ENCODE results near the gene HOXA7.

HOXA7 gene

DNA sequence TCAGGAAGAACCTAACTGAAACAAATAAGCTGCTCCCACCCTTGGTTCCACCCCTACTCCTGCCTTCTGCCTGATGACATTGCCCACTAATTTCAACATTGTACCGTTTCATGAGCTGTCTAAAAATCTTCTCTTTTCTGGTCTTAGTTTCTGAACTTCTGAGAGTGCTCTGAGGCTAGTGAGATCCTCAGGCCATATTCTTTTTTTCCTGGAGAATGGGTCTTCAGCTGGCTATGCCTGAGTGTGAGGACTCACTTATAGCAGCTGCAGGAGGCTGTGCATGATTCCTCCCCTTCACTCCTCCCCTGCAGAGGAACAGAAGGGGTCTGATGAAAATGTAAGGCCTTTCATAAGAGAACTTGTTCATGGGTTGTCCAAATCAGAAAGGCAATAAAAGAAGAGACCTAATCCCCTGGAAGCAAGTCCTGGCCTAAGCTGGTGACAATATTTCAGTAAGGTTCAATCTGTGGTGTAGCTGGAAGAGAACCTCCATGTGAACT is 37.0 kb downstream of the HOXA7 start:
- no peak for DNase-seq (ENCODE audit: low read depth in 2 of 2)

DNA sequence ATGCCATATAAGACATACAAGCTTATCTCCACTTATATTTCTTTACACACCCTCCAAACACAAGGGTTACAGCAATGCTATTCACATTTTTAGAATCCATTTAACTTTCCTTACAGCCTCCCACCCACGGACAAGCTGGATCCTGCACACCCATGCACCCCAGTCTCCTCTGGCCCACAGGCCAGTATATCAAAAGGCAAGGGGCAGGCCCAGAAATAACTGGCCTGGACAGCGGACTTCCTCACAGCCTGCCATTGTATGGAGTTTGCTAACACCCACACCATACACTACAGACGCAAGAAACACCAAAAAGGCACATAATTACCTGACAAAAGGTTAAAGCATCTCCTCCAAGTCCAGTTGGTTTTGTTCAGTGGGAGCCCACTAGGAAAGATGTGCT is 37.9 kb downstream of the HOXA7 start:
- no peak for DNase-seq (ENCODE audit: low read depth in 2 of 2)

DNA sequence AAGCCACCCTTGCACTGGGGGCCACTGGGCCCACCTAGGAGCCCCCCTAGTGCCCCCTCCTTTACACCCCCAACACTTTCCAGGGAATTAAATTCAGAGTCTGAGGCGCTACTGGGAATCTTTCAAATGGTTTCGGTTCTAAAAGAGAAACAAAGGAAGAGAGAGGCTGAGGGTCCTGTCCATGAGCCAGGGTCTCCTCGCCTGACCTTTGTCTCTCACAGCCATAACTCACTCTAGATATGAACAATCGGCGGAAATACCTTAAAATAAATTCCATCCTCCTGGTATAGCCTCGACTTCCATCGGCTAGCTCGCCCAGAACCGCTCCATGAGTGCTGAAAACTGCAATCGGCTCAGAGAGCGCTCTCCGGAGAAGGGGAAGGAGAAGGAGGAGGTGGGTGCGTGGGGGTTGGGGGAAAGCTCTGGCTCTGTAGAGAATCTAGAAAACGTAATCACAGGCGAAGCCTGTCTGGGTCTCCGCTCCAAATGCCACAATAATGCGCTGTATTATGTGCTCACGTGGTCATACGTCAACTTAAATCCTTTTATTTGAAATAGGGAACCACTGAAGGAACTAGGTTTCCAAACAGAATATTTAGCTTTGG is 38.5 kb downstream of the HOXA7 start:
- no peak for DNase-seq (ENCODE audit: low read depth in 2 of 2)

DNA sequence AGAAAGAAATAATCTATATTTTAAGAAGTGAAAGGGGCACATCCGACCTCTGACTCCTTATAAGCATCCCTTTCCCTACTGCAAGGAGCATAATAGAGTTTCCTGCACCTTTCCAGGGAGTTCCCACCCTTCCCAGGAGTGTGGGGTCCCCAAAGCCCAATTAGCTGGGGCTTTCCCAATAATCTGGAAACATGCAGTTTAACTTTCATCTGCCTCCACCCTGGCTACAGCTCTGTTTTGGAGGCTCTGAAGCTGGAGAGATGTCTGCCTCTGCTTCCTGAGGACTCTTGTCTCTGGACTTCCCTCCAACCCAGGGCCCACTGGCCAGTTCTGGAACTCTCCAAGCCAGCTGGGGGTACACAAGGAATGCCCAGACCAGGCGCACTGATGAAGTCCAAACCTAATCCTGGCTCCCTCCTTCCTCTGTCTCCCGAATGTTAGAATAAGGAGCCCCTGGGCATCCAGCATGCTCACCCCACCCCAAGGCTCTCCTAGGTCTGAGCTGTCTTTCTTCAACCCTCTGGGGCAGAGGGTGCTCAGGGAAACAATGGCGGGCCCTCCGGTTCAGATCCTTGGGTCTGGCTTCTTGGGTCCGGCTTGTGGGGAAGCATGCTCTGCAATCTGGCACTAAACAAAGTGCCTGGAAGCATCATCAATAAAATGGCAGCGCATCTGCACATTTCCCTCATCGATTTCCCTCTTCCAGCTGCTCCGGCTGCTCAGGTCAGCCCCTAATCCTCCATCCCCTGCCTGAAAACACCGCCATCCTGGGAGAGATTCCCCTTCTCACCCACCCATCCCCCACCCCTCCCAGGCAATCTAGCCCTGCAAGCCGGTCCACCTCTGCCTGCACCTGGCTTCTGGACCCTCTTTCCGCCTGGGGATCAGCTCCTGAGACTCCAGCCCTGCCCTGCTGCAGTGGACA is 39.3 kb downstream of the HOXA7 start:
- DNase-seq (ENCODE audit: low read depth in 2 of 2): no peak

DNA sequence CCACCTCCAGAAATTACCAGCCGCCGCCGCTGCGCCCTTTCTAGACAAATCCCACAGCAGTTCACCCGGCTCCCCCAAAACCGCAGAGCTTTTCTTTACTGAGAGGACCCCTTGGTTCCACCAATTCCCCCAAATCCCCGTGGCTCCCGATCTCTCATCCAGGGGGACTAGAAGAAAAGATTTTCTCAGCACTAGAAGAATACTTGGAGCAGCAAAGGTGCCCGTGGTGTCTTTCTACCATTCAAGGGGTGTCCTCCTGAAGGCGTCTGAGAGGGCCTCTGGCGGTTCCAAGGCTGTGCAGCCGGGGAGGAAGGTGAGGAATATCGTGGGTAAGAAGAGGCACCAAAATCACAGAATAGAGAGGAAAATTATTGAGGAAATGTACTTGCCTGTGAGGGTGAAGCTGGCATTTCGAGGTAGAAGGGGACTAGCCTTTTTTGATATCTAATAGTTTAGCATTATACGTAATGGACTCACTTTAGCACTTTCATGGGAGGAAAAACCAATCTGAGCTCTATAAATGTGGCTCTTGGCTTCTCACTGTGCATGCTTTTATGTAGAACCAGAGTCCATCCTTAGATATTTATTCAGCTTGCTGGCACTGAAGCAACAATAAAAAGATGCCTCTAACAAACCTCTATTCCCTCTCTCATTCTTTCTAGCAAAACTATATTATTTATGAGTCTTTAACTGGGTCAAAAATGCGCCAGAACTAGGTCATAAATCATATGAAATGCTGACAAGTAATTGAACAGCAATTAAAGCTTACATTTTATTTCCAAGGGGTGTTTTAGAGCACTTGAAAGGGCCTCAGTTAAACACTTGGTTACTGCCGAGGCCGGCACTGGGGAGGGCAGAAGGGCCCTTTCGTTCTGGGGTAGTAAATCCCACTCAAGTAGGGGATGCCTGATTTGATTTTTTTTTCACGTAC is 40.2 kb downstream of the HOXA7 start:
- DNase-seq (ENCODE audit: low read depth in 2 of 2): no peak

DNA sequence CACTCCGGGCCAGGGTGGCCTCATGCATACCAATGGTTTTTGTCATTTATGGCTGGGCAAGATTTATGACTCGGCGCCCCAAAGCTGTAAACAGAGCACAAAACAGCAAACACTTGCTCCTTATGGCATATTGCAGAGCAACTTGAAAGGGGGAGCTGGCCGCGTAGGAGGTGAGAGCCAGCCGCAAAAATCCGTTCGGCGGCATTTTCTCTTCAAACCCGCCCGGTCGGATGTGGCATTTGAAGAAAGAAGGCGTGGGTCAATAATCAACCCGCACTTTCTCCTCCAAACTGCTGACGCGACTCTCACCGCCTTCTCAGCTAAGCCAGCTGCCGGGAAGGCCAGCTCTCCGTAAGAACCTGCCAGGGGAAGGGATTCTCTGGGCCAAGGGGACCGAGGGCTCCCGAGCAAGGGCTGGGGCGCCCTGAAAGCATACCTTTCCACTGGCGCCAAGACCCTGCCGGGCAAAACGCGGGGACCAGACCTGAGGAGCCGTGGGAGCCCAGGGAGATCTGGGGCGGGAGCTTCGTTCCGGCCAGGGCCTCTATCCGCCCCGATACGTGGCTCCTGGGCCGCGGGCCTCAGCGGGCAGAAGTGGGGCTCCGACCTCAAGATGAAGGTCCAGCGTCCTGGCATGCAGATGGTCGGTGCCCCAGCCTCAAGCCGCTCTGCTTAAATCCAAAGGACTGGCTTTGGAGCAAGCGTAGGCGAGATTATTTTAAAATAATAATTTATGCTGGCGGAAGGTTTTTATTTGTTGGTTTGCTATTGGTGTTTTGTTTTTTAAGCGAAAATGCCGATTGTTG is 41.1 kb downstream of the HOXA7 start:
- no peak for DNase-seq (ENCODE audit: low read depth in 2 of 2)

DNA sequence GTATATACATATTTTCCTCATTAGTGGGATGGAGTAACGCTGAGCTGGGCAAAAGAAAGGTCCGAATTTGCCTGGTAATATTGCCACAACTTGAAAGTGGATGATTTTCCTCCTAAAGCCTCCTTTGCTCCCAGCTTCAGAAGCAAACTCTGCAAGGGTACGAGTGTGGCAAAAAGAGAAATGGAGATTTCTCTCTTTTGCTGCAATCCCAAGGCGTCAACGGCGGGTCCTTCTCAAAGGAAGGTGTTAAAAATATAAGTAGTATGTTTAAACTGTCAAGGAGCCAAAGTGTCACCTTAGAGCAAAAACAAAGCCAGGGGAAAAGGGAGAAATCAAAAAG is 41.6 kb downstream of the HOXA7 start:
- no peak for DNase-seq (ENCODE audit: low read depth in 2 of 2)

DNA sequence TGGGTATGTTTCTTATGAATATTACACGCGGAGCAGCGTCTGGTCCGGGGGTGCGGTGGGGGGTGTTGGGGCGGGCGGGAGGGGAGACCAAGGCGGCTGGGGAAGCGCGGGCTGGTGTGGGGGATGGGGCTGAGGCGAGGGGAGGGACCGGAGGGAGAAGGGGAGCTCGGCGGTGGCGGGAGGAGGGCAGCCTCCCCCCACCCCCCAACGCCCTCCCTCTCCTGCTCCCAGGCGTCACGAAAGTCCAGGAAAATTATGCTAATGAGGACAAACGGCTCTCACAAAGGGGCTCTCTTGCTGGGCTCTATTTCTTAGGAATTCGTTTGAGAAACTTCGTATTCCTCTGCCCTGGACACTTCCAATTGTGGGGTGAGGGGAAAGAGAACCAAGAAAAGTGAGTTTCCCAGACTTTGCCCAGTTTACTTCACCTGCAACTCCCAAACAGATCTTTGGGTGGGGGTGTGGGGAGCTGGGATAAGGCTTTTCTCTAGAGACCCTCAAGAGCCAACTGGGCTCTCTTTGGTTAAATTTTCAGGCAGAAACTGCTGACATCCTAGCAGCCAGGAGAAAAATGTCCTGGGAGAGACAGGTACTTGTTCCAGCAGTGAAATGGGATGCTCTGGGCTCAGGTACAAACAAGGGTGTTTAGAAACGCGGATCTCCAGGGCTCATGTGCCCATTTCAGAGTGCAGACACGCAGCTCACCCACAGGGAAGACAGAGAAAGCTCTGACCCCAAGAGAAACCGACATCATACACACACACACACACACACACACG is 42.3 kb downstream of the HOXA7 start:
- no peak for DNase-seq (ENCODE audit: low read depth in 2 of 2)

DNA sequence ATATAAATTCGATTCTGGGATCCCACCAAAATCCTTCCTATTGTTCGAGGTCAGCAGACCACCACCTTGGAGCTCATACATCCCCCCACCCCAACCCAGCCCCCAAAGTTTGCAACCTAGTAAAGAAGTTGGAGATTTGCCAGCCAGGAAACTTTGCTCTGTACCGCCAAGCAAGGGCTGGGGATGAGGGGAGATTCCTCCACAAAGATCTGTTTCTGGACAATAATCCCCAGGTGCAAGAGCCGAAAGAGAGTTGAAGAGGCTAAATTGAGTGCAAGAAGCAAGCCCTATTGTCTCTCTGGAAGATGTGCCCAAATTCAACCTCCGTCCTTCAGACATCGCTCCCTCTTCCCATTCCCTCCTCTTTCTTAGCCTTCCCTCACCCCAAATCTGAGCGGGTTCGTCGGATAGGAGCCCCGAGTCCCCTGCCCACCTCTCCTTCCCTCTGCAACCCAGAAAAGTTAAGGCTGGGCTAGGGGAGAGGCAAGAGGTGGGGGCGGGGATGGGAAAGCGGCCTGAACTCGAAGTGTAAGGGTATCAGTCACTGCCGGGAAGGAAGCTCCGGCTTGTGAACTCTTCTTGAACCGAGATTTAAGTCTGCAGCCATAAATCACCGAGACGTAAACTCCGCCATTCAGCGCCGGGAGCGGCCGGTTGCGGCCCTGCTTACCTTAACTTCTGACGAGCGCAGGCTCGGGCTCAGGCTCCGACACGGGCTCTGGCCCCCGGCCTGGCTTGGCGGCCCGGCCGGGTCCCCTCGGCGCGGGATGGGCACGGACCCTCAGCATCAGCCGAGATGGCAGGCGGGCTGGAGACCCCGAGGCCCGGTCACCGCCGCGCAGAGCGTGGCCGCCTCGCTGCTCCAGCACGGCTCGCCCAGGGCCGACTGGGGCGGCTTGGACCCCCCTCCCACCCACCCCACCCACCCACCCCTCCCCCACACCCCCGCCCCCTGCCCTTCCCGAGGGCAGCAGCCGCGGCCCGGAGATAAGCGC is 43.2 kb downstream of the HOXA7 start:
- no peak for DNase-seq (ENCODE audit: low read depth in 2 of 2)

DNA sequence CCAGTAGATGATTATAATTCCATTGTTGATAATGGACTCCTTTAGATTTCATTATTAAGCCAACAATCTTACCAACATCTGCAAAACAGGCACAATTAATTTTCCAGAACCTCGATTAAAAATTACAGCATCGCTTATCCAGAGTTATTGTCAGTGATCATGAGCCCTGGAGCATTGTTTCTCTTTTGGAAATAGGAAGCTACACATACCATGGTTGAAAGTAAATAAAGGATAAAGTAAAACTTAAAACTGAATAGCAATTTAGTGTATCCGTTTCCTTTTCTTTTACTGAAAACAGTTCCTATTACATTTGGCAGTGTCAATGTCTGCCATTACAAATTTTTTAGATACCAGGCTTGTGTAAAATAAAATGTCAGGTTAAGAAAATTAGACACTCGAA is 44.1 kb downstream of the HOXA7 start:
- DNase-seq (ENCODE audit: low read depth in 2 of 2): no peak

DNA sequence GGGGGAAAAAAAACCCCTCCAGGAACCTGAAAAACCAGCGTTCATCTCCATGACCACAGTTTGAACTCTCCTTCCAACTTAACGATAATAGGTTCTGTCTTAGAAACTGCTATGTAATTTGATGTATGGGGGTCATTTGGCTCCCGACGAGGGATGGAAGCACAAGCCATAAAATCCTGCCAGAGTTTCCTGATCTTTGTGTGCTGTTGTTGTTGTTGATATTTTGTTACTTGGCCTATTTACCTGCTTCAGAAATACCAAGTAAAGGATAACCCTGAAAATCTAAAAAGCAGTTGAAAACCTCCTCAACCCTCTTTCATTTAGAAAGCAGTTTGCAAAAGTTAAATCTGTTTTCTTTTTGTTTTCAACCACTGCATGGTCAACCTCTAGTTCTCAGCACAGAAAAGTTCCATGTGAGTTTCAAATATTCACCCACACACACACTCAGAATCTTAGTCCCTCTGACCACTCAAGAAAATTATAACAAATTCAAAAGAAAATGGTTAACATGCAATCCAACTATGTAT is 44.7 kb downstream of the HOXA7 start:
- no peak for DNase-seq (ENCODE audit: low read depth in 2 of 2)

DNA sequence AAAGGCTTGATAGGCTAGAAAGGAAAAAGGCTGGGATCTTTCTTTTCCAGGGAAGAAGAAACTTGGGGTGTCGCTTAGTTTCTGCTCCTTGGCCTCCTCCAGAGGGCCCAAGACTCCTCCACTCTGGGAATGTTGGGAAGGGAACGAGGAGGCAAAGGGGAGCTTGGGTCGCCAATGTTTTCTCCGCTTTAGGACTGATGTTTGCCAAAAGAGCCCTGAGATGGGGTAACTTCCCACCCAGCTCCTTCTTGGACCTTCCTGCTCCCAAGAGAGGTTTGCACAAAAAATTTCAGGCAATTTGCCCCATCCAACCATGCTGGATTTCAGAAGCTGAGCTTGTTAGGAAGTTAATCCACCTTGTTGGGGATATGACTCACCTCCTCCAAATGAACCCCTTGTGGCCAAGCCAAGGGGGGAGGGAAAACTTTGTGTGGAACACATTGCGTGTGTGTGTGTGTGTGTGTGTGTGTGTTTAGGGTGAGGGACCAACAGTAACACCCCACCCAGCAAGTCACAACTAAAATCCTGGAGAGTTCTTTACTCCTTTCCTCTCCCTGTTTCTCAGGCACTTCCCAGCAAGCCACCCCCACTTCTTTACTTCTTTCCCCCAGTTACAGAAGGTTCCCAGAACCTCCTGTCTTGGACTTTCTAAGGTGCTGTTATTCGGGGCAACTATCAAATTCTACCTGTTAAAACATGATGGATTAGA is 45.3 kb downstream of the HOXA7 start:
- DNase-seq (ENCODE audit: low read depth in 2 of 2): no peak

DNA sequence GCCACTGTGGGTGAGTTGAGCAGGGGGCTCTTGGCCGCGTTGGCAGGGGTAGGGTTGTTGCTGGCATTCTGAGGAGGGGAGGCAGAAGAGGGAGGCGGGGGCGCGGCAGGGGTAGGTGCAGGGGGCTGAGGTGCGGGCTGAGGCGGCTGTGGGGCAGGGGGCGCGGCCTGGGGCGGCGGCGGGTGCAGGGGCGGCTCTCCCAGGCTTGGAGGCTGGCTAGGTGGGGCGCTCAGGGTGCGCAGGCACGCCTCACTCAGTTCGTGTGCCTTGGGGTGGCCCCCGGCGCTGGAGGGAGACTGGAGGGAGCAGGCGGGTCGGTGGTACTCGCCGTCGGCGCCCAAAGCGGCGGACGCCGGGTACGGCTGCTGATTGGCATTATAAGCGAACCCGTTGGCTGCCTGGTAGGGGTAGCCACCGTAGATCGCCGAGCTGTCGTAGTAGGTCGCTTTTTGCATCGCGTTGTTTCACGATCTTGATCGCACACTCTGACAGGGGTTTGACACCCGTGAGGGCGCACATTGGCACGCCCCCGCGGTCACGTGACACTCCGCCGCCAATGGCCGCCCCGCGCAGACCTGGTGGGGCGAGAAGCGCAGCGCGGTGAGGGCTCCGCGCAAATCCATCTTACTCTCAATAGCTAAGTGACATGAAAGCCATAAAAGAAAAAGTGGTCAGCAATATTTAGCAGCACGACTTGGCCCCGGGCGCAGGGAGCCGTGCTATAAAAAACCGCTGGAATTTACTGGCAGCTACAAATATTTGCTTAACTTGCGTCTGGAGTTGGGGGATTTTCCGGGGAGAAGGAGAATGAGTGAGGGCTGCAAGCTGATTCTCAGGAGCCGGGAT is 46.1 kb downstream of the HOXA7 start:
- DNase-seq (ENCODE audit: low read depth in 2 of 2): no peak

DNA sequence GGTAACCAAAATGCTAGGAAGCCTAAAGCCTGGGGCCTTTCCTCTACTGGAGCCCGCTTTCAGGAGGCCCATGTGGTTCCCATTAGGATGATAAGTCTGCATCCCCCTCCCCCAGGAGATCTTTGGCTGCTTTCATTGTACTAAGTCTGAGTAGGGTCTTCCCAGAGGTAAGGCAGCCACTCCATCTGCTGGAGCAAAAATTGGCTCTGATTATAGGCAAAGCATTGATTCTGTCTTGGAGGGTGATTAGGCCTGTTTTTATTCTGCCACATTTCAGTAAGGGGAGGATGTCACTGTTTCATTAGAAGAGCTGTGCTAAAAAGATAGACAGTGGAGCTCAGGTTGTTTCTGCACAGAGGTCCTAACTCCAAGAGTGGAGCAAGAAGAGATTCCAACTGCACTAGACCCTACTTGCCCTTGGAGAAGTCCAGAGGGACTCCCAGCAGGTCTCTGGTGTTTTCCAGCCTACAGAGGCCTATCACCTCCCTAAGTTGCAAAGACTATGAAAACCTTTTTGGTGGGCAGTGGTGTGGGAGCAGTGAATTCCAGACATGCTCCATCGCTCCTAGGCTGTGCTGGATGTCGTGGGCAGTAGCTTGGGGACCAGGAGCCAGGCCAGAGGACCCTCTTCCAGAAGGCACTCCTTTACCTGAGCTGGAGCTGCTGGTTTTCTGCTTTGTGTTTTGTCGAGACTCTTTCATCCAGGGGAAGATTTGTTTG is 46.8 kb downstream of the HOXA7 start:
- DNase-seq (ENCODE audit: low read depth in 2 of 2): no peak

DNA sequence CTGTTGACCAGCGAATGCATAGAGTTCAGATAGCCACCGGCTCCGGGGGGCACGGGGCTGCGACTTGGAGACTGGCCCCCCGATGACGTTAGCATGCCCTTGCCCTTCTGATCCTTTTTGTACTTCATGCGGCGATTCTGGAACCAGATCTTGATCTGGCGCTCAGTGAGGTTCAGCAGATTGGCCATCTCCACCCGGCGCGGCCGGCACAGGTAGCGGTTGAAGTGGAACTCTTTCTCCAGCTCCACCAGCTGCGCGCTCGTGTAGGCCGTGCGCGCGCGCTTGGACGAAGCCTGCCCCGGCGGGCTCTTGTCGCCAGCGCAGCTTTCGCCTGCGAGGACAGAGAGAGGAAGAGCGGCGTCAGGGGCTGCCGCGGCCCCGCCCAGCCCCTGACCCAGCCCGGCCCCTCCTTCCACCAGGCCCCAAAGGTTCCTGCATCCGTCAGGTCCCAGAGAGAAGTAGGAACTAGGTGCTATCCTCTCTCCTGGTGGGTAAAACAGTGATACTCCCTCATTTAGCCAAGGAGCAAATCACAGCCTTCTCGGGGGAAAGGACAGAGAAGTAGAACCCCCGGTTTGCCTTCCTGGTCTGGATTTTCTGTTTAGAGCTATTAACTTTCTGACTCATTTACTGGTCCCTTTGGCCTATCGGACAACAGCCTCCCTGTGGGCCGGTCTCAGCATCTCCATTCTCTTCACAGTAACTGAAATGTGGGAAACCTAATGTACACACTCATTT is 47.9 kb downstream of the HOXA7 start:
- no peak for DNase-seq (ENCODE audit: low read depth in 2 of 2)

All from stimulated activated CD4-positive, alpha-beta T cell treated with anti-CD3 and anti-CD28 coated beads, Interleukin-4, amount 100 ng/mL, for 48 hours (primary cell).